Liver (tissue), 9 donors: Measurements from ENCODE around the gene MAMDC2. TPM values are rescaled to one million over a fixed set of nuclear protein-coding genes. Genes with fewer than 3 reads are reported as not detected.

Experiments used
- DNase-seq: peaks from one replicate; pipeline ENCODE4 v3.0.0-alpha.2; 2017; ENCODE audit warnings: low spot score
- H3K27ac ChIP-seq, 2 donors: one replicate each; pipeline ENCODE4 v1.7.0; 2013; ENCODE audit warnings: inconsistent platforms in 2 of 2, low read length in 2 of 2, control low read depth in 1 of 2, low read depth in 1 of 2, mild to moderate bottlenecking in 1 of 2
- H3K27me3 ChIP-seq, 4 donors: one replicate each; pipeline versions ENCODE4 v1.6.1 to v1.7.0; 2013; ENCODE audit warnings: low read length in 3 of 4, inconsistent platforms in 1 of 4, mild to moderate bottlenecking in 1 of 4, moderate library complexity in 1 of 4; ENCODE audit not compliant: control insufficient read depth in 4 of 4, insufficient read depth in 4 of 4
- H3K36me3 ChIP-seq, 4 donors: one replicate each; pipeline versions ENCODE4 v1.6.1 to v1.7.0; 2013; ENCODE audit warnings: low read length in 3 of 4, mild to moderate bottlenecking in 3 of 4, low read depth in 1 of 4, moderate library complexity in 1 of 4; ENCODE audit not compliant: control insufficient read depth in 4 of 4, insufficient read depth in 3 of 4
- H3K4me1 ChIP-seq, 4 donors: one replicate each; pipeline versions ENCODE4 v1.6.1 to v1.7.0; 2013; ENCODE audit warnings: low read length in 3 of 4, mild to moderate bottlenecking in 3 of 4, moderate library complexity in 1 of 4; ENCODE audit not compliant: control insufficient read depth in 4 of 4, insufficient read depth in 4 of 4
- H3K4me3 ChIP-seq, 3 donors: one replicate each; pipeline versions ENCODE4 v1.6.1 to v1.7.0; 2013; ENCODE audit warnings: low read length in 3 of 3, control low read depth in 1 of 3, low read depth in 1 of 3, mild to moderate bottlenecking in 1 of 3
- H3K9ac ChIP-seq, 2 donors: one replicate each; pipeline ENCODE4 v1.7.0; 2013; ENCODE audit warnings: low read length in 2 of 2, mild to moderate bottlenecking in 2 of 2, moderate library complexity in 2 of 2, control low read depth in 1 of 2, low read depth in 1 of 2
- H3K9me3 ChIP-seq, 4 donors: one replicate each; pipeline versions ENCODE4 v1.6.1 to v1.7.0; 2013; ENCODE audit warnings: low read length in 3 of 4; ENCODE audit not compliant: control insufficient read depth in 4 of 4
- CTCF ChIP-seq: fragments of 150-350 bp; IDR thresholded peaks from 2 replicates; pipeline ENCODE4 v1.5.1; 2017; ENCODE audit warnings: improper control_type of control experiment, low read depth, low read length; ENCODE audit not compliant: missing input control
- EGR1 ChIP-seq, 2 donors: IDR thresholded peaks; 2 replicates each; pipeline ENCODE4 v1.6.1; 2016 to 2018; ENCODE audit warnings: antibody characterized with exemption in 2 of 2, low read depth in 2 of 2
- FOXA2 ChIP-seq: IDR thresholded peaks from 2 replicates; pipeline ENCODE4 v1.6.1; 2016; ENCODE audit warnings: antibody characterized with exemption
- GABPA ChIP-seq, 2 donors: IDR thresholded peaks in 1 of 2; conservative IDR thresholded peaks in 1 of 2; 2 replicates each; pipeline ENCODE4 v1.6.1; 2016; ENCODE audit warnings: antibody characterized with exemption in 2 of 2, mild to moderate bottlenecking in 1 of 2, moderate library complexity in 1 of 2
- HNF4A ChIP-seq, 2 donors: conservative IDR thresholded peaks; 2 replicates each; pipeline ENCODE4 v1.6.1; 2016; ENCODE audit warnings: antibody characterized with exemption in 2 of 2, mild to moderate bottlenecking in 2 of 2
- HNF4G ChIP-seq: IDR thresholded peaks from 2 replicates; pipeline ENCODE4 v1.6.1; 2016; ENCODE audit warnings: antibody characterized with exemption
- JUND ChIP-seq, 2 donors: IDR thresholded peaks; 2 replicates each; pipeline ENCODE4 v1.6.1; 2016; ENCODE audit warnings: antibody characterized with exemption in 2 of 2
- NR2F2 ChIP-seq: IDR thresholded peaks from 2 replicates; pipeline ENCODE4 v1.6.1; 2016; ENCODE audit warnings: antibody characterized with exemption
- RAD21 ChIP-seq, 2 donors: IDR thresholded peaks; 2 replicates each; pipeline ENCODE4 v1.6.1; 2016; ENCODE audit warnings: antibody characterized with exemption in 2 of 2, mild to moderate bottlenecking in 2 of 2
- REST ChIP-seq: IDR thresholded peaks from 2 replicates; pipeline ENCODE4 v1.6.1; 2016; ENCODE audit warnings: antibody characterized with exemption, mild to moderate bottlenecking
- RXRA ChIP-seq, 2 donors: IDR thresholded peaks; 2 replicates each; pipeline ENCODE4 v1.6.1; 2017 to 2018; ENCODE audit warnings: antibody characterized with exemption in 2 of 2, mild to moderate bottlenecking in 1 of 2
- SP1 ChIP-seq: IDR thresholded peaks from 2 replicates; pipeline ENCODE4 v1.6.1; 2018; ENCODE audit warnings: antibody characterized with exemption, mild to moderate bottlenecking
- TAF1 ChIP-seq: conservative IDR thresholded peaks from 2 replicates; pipeline ENCODE4 v1.6.1; 2016; ENCODE audit warnings: antibody characterized with exemption, mild to moderate bottlenecking
- YY1 ChIP-seq: IDR thresholded peaks from 2 replicates; pipeline ENCODE4 v1.6.1; 2016; ENCODE audit warnings: antibody characterized with exemption, mild to moderate bottlenecking
- WGBS: extraction: QIAGEN DNeasy Blood & Tissue Kit; methylation state at CpG from one replicate; pipeline ENCODE4 v1.1.7; 2013; 5-methylcytosine and 5-hydroxymethylcytosine counted together
- polyA plus RNA-seq, 2 donors: library from polyadenylated mRNA; stranded (reverse) in 1 of 2; unstranded in 1 of 2; fragments of 200-250 nt in 1 of 2; fragments of >200 nt in 1 of 2; fragmentation: Nextera tagmentation in 1 of 2; extraction: Ambion mirVana in 1 of 2; gene quantifications; one replicate each; pipeline versions ENCODE4 v1.2.1 to v1.2.3, GENCODE V29; 2013 to 2015
- total RNA-seq, 2 donors: library from RNA; depleted of rRNA; stranded (reverse); fragments of >200 nt; gene quantifications; one replicate each; pipeline ENCODE4 v1.2.3, GENCODE V29; 2014
- TF ChIP-seq, protein P1 (sequence below): IDR thresholded peaks from 2 replicates; pipeline ENCODE4 v1.6.1; 2016; ENCODE audit warnings: antibody characterized with exemption
- TF ChIP-seq, protein P2 (sequence below): IDR thresholded peaks from 2 replicates; pipeline ENCODE4 v1.6.1; 2016; ENCODE audit warnings: antibody characterized with exemption
- donor health status: healthy.
- donor health status: healthy.
- donor health status: healthy.
- donor health status: healthy.
- donor health status: healthy.

Gene MAMDC2
- total and polyA plus RNA-seq, 4 donors: 0.28 to 4.4 (median 1.0) TPM

- 66% methylated on average over 3 of the region's 3 CpGs for WGBS
- no peaks in the 10 kb centered on the region for H3K9me3 ChIP-seq
- DNase-seq: no peak
- no peaks in the 10 kb centered on the region for H3K4me1 ChIP-seq
- TF ChIP-seq RXRA (IDR thresholded peaks at IDR 0.05) (no peak), YY1 (no peak), GABPA (IDR thresholded peaks at IDR 0.05 in 1 of 2, conservative IDR thresholded peaks at IDR 0.05 in 1 of 2) (no peak), HNF4A (conservative IDR thresholded peaks at IDR 0.05) (no peak), HNF4G (no peak), FOXA2 (no peak), EGR1 (IDR thresholded peaks at IDR 0.05; ENCODE audit: low read depth in 2 of 2) (no peak), NR2F2 (no peak)
- TF ChIP-seq, protein P1, sequence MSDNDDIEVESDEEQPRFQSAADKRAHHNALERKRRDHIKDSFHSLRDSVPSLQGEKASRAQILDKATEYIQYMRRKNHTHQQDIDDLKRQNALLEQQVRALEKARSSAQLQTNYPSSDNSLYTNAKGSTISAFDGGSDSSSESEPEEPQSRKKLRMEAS: no peak
- no peaks in the 10 kb centered on the region for H3K27me3 ChIP-seq
- no peak overlapping the region for H3K9ac ChIP-seq
- no peak overlapping the region for H3K4me3 ChIP-seq
- no peaks in the 10 kb centered on the region for H3K36me3 ChIP-seq
- no peak overlapping the region for H3K27ac ChIP-seq
Measured at GRCh38 chr9:70006306-70006705, 37.3 kb upstream of the MAMDC2 start.

GRCh38 chr9:70007831-70008230 is 35.8 kb upstream of the MAMDC2 start:
- no peak overlapping the region for H3K9ac ChIP-seq
- no peak for DNase-seq
- H3K9me3 ChIP-seq: no peaks in the 10 kb centered on the region
- 72% methylated on average over 2 of the region's 2 CpGs for WGBS
- H3K4me3 ChIP-seq: no peak overlapping the region
- no peaks in the 10 kb centered on the region for H3K36me3 ChIP-seq
- TF ChIP-seq FOXA2 (no peak), YY1 (no peak), JUND (IDR thresholded peaks at IDR 0.05) (no peak), SP1 (no peak), RXRA (IDR thresholded peaks at IDR 0.05) (no peak), EGR1 (IDR thresholded peaks at IDR 0.05; ENCODE audit: low read depth in 2 of 2) (no peak), CTCF (no peak), TAF1 (no peak), RAD21 (IDR thresholded peaks at IDR 0.05) (no peak), HNF4G (no peak), REST (no peak), GABPA (IDR thresholded peaks at IDR 0.05 in 1 of 2, conservative IDR thresholded peaks at IDR 0.05 in 1 of 2) (no peak)
- TF ChIP-seq, protein P2, sequence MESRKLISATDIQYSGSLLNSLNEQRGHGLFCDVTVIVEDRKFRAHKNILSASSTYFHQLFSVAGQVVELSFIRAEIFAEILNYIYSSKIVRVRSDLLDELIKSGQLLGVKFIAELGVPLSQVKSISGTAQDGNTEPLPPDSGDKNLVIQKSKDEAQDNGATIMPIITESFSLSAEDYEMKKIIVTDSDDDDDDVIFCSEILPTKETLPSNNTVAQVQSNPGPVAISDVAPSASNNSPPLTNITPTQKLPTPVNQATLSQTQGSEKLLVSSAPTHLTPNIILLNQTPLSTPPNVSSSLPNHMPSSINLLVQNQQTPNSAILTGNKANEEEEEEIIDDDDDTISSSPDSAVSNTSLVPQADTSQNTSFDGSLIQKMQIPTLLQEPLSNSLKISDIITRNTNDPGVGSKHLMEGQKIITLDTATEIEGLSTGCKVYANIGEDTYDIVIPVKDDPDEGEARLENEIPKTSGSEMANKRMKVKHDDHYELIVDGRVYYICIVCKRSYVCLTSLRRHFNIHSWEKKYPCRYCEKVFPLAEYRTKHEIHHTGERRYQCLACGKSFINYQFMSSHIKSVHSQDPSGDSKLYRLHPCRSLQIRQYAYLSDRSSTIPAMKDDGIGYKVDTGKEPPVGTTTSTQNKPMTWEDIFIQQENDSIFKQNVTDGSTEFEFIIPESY: no peak
- TF ChIP-seq, protein P1: no peak
- H3K27ac ChIP-seq: no peak overlapping the region
- H3K27me3 ChIP-seq: no peaks in the 10 kb centered on the region
- no peaks in the 10 kb centered on the region for H3K4me1 ChIP-seq
